PC-3 (cell line): Measurements from ENCODE around the gene MINK1. TPM values are rescaled to one million over a fixed set of nuclear protein-coding genes. Genes with fewer than 3 reads are reported as not detected.
"Not testable (repeated sequence)": the region's sequence is repeated elsewhere in the genome, so short reads cannot be mapped to it uniquely, and the experiment has no call there.

Source experiments
- ATAC-seq: fragments of 200-7000 bp; cut with Tn5 transposase; 2 replicates; pipeline ENCODE4 v1.9.1; 2020; ENCODE audit warnings: mild to moderate bottlenecking, moderate library complexity
- BruUV-seq: library from RNA; stranded (reverse); fragments of 400-500 nt; replicated peaks from 2 replicates; lab custom pipeline; 2021; lab: Mats Ljungman, UMichigan
- CTCF ChIA-PET: fragments of 300-600 bp; sonication (Branson Sonifier 250); formaldehyde crosslinking; loops from one replicate; lab custom pipeline; 2022; ENCODE audit warnings: antibody characterized with exemption; lab: Charles Lee
- POLR2A ChIA-PET: fragments of 300-600 bp; sonication (Branson Sonifier 250); formaldehyde crosslinking; loops from one replicate; lab custom pipeline; 2022; ENCODE audit warnings: antibody characterized with exemption; ENCODE audit not compliant: unreplicated experiment; lab: Charles Lee
- DNase-seq: peaks from one replicate; pipeline ENCODE4 v3.0.0-alpha.2; 2015
- H2AFZ ChIP-seq: fragments of 300-600 bp; sonication (generic); 2 replicates; pipeline ENCODE4 v1.6.0; 2016; ENCODE audit warnings: antibody characterized with exemption, low read length
- H3F3A ChIP-seq: fragments of 300-600 bp; sonication (generic); one replicate; pipeline ENCODE4 v1.6.0; 2017; ENCODE audit warnings: antibody characterized with exemption, low read length, control low read depth, mild to moderate bottlenecking; ENCODE audit not compliant: unreplicated experiment
- H3K27ac ChIP-seq: fragments of 300-600 bp; sonication (generic); 2 replicates; pipeline ENCODE4 v1.5.1; 2016; ENCODE audit warnings: mild to moderate bottlenecking, low read length
- H3K27me3 ChIP-seq: fragments of 300-600 bp; sonication (generic); 2 replicates; pipeline ENCODE4 v1.6.1; 2016; ENCODE audit warnings: low read length, mixed read lengths
- H3K36me3 ChIP-seq: fragments of 300-600 bp; sonication (generic); 2 replicates; pipeline ENCODE4 v1.6.1; 2016; ENCODE audit warnings: low read depth, mixed run types, low read length, mixed read lengths
- H3K4me1 ChIP-seq: fragments of 300-600 bp; sonication (generic); 2 replicates; pipeline ENCODE4 v1.5.1; 2016; ENCODE audit warnings: low read length; ENCODE audit not compliant: insufficient read depth
- H3K4me2 ChIP-seq: fragments of 300-600 bp; sonication (generic); 2 replicates; pipeline ENCODE4 v1.6.0; 2016; ENCODE audit warnings: low read length
- H3K4me3 ChIP-seq: fragments of 300-600 bp; sonication (generic); 2 replicates; pipeline ENCODE4 v1.5.1; 2016; ENCODE audit warnings: mild to moderate bottlenecking, low read length, mixed read lengths
- H3K79me2 ChIP-seq: fragments of 300-600 bp; sonication (generic); 2 replicates; pipeline ENCODE4 v1.6.1; 2017; ENCODE audit warnings: low read length, mixed read lengths
- H3K9ac ChIP-seq: fragments of 300-600 bp; sonication (generic); 2 replicates; pipeline ENCODE4 v1.6.0; 2016; ENCODE audit warnings: mild to moderate bottlenecking, low read length
- H3K9me2 ChIP-seq: fragments of 300-600 bp; sonication (generic); replicated peaks from 2 replicates; pipeline ENCODE4 v1.6.1; 2016; ENCODE audit warnings: mixed run types, low read length, mixed read lengths
- H3K9me3 ChIP-seq: fragments of 300-600 bp; sonication (generic); 2 replicates; pipeline ENCODE4 v1.6.1; 2016; ENCODE audit warnings: low read length, mixed read lengths
- H4K20me1 ChIP-seq: fragments of 300-600 bp; sonication (generic); 2 replicates; pipeline ENCODE4 v1.6.1; 2016; ENCODE audit warnings: low read length, mixed read lengths
- CTCF ChIP-seq: fragments of 300-600 bp; sonication (generic); conservative IDR thresholded peaks from 2 replicates; pipeline ENCODE4 v1.5.1; 2017; ENCODE audit warnings: antibody characterized with exemption, low read depth, mild to moderate bottlenecking, low read length
- EZH2 ChIP-seq: fragments of 300-600 bp; sonication (generic); IDR thresholded peaks from one replicate; pipeline ENCODE4 v1.6.1; 2017; ENCODE audit warnings: antibody characterized with exemption, mild to moderate bottlenecking, low read length; ENCODE audit not compliant: unreplicated experiment
- EZH2phosphoT487 ChIP-seq: fragments of 300-600 bp; sonication (generic); IDR thresholded peaks from 2 replicates; pipeline ENCODE4 v1.6.1; 2018; ENCODE audit warnings: mild to moderate bottlenecking, antibody characterized with exemption, low read length, borderline replicate concordance
- intact Hi-C: fragments of 100-400 bp; cut with micrococcal nuclease; formaldehyde crosslinking; loops from 2 replicates; pipeline ENCODE4 v1.9.0; 2023
- total RNA-seq: library from RNA; depleted of rRNA; stranded (reverse); fragments of >200 nt; gene quantifications from 2 replicates; pipeline ENCODE4 v1.2.3, GENCODE V29; 2014

Gene MINK1
- total RNA-seq, 1 experiment from 2014 or later = 44.5 TPM

GRCh38 chr17:4903051-4903818 is 70.1 kb downstream of the MINK1 start, which contains the start of gene CHRNE:
Gene CHRNE, minus strand, starts transcription at chr17:4903098. Its CDS starts 35 bp downstream, at chr17:4903063.
- no peaks in the 10 kb centered on the region for H3K9me2 ChIP-seq
- H3K36me3 ChIP-seq = no peaks in the 10 kb centered on the region
- no TSS peak for BruUV-seq
- DNase-seq (peak; percentile 84), ATAC-seq (peak; percentile 78)
- H3K4me1 ChIP-seq = peaks cover 10% of the 10 kb centered on the region
- peak within 1 kb of the TSS; percentile 48; the same call in 1 of the 2 replicates for H2AFZ ChIP-seq
- H3K4me2 ChIP-seq = peak within 1 kb of the TSS; percentile 77
- ChIA-PET CTCF (interaction anchor here (0.6 to 1.0 kb wide), 3 partner anchors 54 to 195 kb away, joined by 3 read pairs; partner anchors contain the start of gene PSMB6), POLR2A (interaction anchor here (0.6 kb wide), 1 partner anchor 37 kb away, joined by 3 read pairs; the partner anchor contains the start of genes RNF167 and SLC25A11)
- no peak for TF ChIP-seq EZH2phosphoT487
- TF ChIP-seq CTCF = peak; percentile 70
- no peak within 1 kb of the TSS for H3K9ac ChIP-seq
- intact Hi-C loops = loop anchor here (1.0 kb wide), 1 partner anchor 116 kb away; no protein-coding TSS in a partner anchor
- no peak within 1 kb of the TSS for H3K27ac ChIP-seq
- peak within 1 kb of the TSS; percentile 40; the same call in 1 of the 2 replicates for H3K4me3 ChIP-seq
- no peaks in the 10 kb centered on the region for H3F3A ChIP-seq
- H4K20me1 ChIP-seq = no peaks in the 10 kb centered on the region
- H3K9me3 ChIP-seq = no peaks in the 10 kb centered on the region
- no peaks in the 10 kb centered on the region for H3K27me3 ChIP-seq
- H3K79me2 ChIP-seq = no peaks in the 10 kb centered on the region

- intact Hi-C loops = loop anchor here (5.0 kb wide), 1 partner anchor 36 kb away; the partner anchor contains the start of genes RNF167 and SLC25A11
Observed at GRCh38 chr17:4906642-4907041, 73.5 kb downstream of the MINK1 start.

GRCh38 chr17:4908301-4908700 is 75.2 kb downstream of the MINK1 start:
- no peaks in the 10 kb centered on the region for H3K79me2 ChIP-seq
- no peaks in the 10 kb centered on the region for H3K27me3 ChIP-seq
- peaks cover 9% of the 10 kb centered on the region for H3K4me1 ChIP-seq
- BruUV-seq = no TSS peak
- DNase-seq (no peak), ATAC-seq (no peak)
- no peak overlapping the region for H2AFZ ChIP-seq
- no peaks in the 10 kb centered on the region for H3K36me3 ChIP-seq
- no peaks in the 10 kb centered on the region for H4K20me1 ChIP-seq
- no peaks in the 10 kb centered on the region for H3K9me3 ChIP-seq
- intact Hi-C loops = loop anchor here (5.0 kb wide), 1 partner anchor 34 kb away; the partner anchor contains the start of genes RNF167 and SLC25A11
- H3K9ac ChIP-seq = no peak overlapping the region
- no peak for TF ChIP-seq EZH2
- TF ChIP-seq CTCF = no peak
- TF ChIP-seq EZH2phosphoT487 = no peak
- CTCF ChIA-PET = interaction anchor here (0.6 to 1.8 kb wide), 5 partner anchors 26 to 1953 kb away, joined by 3 to 18 read pairs (median 5); partner anchors contain the start of genes RNF167, SLC25A11 and SPAG7
- no peak overlapping the region for H3K27ac ChIP-seq
- no peaks in the 10 kb centered on the region for H3K9me2 ChIP-seq
- H3F3A ChIP-seq = no peaks in the 10 kb centered on the region
- H3K4me3 ChIP-seq = no peak overlapping the region
- POLR2A ChIA-PET = no interaction called here
- no peak overlapping the region for H3K4me2 ChIP-seq

More at GRCh38 chr17:4906642-4907041, 73.5 kb downstream of the MINK1 start:
- peaks cover 17% of the 10 kb centered on the region for H3K4me1 ChIP-seq
- H2AFZ ChIP-seq, H3K79me2 ChIP-seq, H3K27me3 ChIP-seq, H3K27ac ChIP-seq, H3F3A ChIP-seq, POLR2A ChIA-PET, CTCF ChIA-PET, H3K9me2 ChIP-seq, DNase-seq, H4K20me1 ChIP-seq, H3K9me3 ChIP-seq, H3K4me3 ChIP-seq, H3K4me2 ChIP-seq, H3K9ac ChIP-seq, BruUV-seq, H3K36me3 ChIP-seq, ATAC-seq: not testable (repeated sequence)
